Trophoblast cell (in vitro differentiated cells and primary cell): ENCODE results near the gene TMEM60.

Experiments used
- DNase-seq, 2 donors: peaks; one replicate each; pipeline ENCODE4 v3.0.0-alpha.2; 2016
- H2AFZ ChIP-seq: 2 replicates; pipeline ENCODE4 v1.6.1; 2013; ENCODE audit warnings: low read length, moderate library complexity, mild to moderate bottlenecking; ENCODE audit not compliant: insufficient read depth, poor library complexity
- H2AK5ac ChIP-seq: 2 replicates; pipeline ENCODE4 v1.6.1; 2013; ENCODE audit warnings: mild to moderate bottlenecking, low read length
- H2BK120ac ChIP-seq: 2 replicates; pipeline ENCODE4 v1.6.1; 2013; ENCODE audit warnings: low read length, mild to moderate bottlenecking, moderate library complexity; ENCODE audit not compliant: insufficient read depth, poor library complexity
- H2BK12ac ChIP-seq: 2 replicates; pipeline ENCODE4 v1.6.1; 2013; ENCODE audit warnings: mild to moderate bottlenecking, low read length, moderate library complexity
- H2BK5ac ChIP-seq: 2 replicates; pipeline ENCODE4 v1.6.1; 2013; ENCODE audit warnings: low read length, low read depth, moderate library complexity, mild to moderate bottlenecking; ENCODE audit not compliant: poor library complexity
- H3K14ac ChIP-seq: 2 replicates; pipeline ENCODE4 v1.6.1; 2013; ENCODE audit warnings: mild to moderate bottlenecking, low read length
- H3K18ac ChIP-seq: 2 replicates; pipeline ENCODE4 v1.6.1; 2013; ENCODE audit warnings: mild to moderate bottlenecking, low read length
- H3K23ac ChIP-seq: 2 replicates; pipeline ENCODE4 v1.6.1; 2013; ENCODE audit warnings: low read length
- H3K27ac ChIP-seq: 2 replicates; pipeline ENCODE4 v1.5.1; 2013; ENCODE audit warnings: low read depth, mild to moderate bottlenecking, inconsistent platforms, low read length, moderate library complexity
- H3K27me3 ChIP-seq: 2 replicates; pipeline ENCODE4 v1.6.1; 2013; ENCODE audit warnings: inconsistent platforms, mild to moderate bottlenecking, low read length, moderate library complexity; ENCODE audit not compliant: insufficient read depth
- H3K36me3 ChIP-seq, 2 experiments: 1 replicate in 1 of 2; 2 replicates in 1 of 2; pipeline ENCODE4 v1.6.1; 2013; ENCODE audit warnings: low read length in 2 of 2, mild to moderate bottlenecking in 2 of 2, moderate library complexity in 1 of 2; ENCODE audit not compliant: insufficient read depth in 2 of 2, control insufficient read depth in 1 of 2
- H3K4ac ChIP-seq: 2 replicates; pipeline ENCODE4 v1.6.1; 2013; ENCODE audit warnings: low read depth, mild to moderate bottlenecking, low read length, moderate library complexity
- H3K4me1 ChIP-seq, 2 experiments: 1 replicate in 1 of 2; 2 replicates in 1 of 2; pipeline ENCODE4 v1.6.1; 2013; ENCODE audit warnings: low read length in 2 of 2, mild to moderate bottlenecking in 2 of 2, moderate library complexity in 1 of 2; ENCODE audit not compliant: insufficient read depth in 2 of 2, control insufficient read depth in 1 of 2
- H3K4me2 ChIP-seq: 2 replicates; pipeline ENCODE4 v1.6.1; 2013; ENCODE audit warnings: inconsistent platforms, mild to moderate bottlenecking, low read length, moderate library complexity
- H3K4me3 ChIP-seq: 2 replicates; pipeline ENCODE4 v1.5.1; 2013; ENCODE audit warnings: mild to moderate bottlenecking, low read depth, low read length, inconsistent platforms
- H3K79me1 ChIP-seq: one replicate; pipeline ENCODE4 v1.6.1; 2013; ENCODE audit warnings: low read length
- H3K79me2 ChIP-seq: 2 replicates; pipeline ENCODE4 v1.6.1; 2013; ENCODE audit warnings: low read length, mild to moderate bottlenecking; ENCODE audit not compliant: control insufficient read depth, insufficient read depth, poor library complexity
- H3K9ac ChIP-seq: 2 replicates; pipeline ENCODE4 v1.6.1; 2013; ENCODE audit warnings: mild to moderate bottlenecking, low read length
- H3K9me3 ChIP-seq: 2 replicates; pipeline ENCODE4 v1.6.1; 2013; ENCODE audit warnings: low read depth, mild to moderate bottlenecking, control low read depth, inconsistent platforms, low read length; ENCODE audit not compliant: insufficient read depth
- H4K12ac ChIP-seq: 2 replicates; pipeline ENCODE4 v1.6.1; 2013; ENCODE audit warnings: low read depth, mild to moderate bottlenecking, low read length, moderate library complexity
- H4K8ac ChIP-seq: 2 replicates; pipeline ENCODE4 v1.6.1; 2013; ENCODE audit warnings: low read depth, mild to moderate bottlenecking, low read length, moderate library complexity
- H4K91ac ChIP-seq: one replicate; pipeline ENCODE4 v1.6.1; 2013; ENCODE audit warnings: low read depth, mild to moderate bottlenecking, low read length, moderate library complexity
- WGBS: extraction: QIAGEN DNeasy Blood & Tissue Kit; methylation state at CpG from one replicate; pipeline ENCODE4 v1.1.7; 2013; ENCODE audit warnings: missing lambda C conversion rate; ENCODE audit not compliant: insufficient read length, insufficient coverage; ENCODE audit errors: extremely low coverage; 5-methylcytosine and 5-hydroxymethylcytosine counted together

The TMEM60 gene

DNA sequence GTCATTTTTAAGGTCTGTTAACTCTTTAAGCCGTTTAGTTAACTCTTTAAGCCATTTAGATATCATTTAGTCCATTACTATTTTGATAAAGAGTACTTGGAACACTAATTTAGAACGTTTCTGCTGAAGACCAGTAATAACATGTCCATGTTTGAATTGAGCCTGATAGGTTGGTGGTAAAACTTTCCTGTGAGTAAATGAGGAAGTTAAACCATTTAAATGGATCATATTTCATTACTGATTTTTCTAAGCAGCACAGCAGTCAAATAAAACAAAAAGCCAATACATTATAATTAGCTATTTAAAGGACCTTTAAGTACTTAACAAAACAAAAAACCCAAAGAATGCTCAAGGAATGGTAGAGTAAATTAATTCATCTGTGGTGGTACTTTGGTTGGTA lies 29.8 kb upstream of the TMEM60 start:
- Histone ChIP-seq H3K18ac (no peak overlapping the region), H2AFZ (no peak overlapping the region), H3K36me3 (no peaks in the 10 kb centered on the region), H3K9ac (no peak overlapping the region), H3K23ac (no peak overlapping the region), H3K79me1 (no peaks in the 10 kb centered on the region), H4K12ac (no peak overlapping the region), H3K14ac (no peak overlapping the region), H3K4ac (no peak overlapping the region), H4K8ac (no peak overlapping the region), H2AK5ac (no peak overlapping the region), H3K27me3 (no peaks in the 10 kb centered on the region), H3K79me2 (no peaks in the 10 kb centered on the region), H3K9me3 (no peaks in the 10 kb centered on the region), H2BK5ac (no peak overlapping the region), H3K27ac (no peak overlapping the region), H2BK12ac (no peak overlapping the region), H3K4me3 (no peak overlapping the region), H3K4me2 (no peak overlapping the region), H2BK120ac (no peak overlapping the region), H4K91ac (no peak overlapping the region), H3K4me1 (no peaks in the 10 kb centered on the region)
- whole genome bisulfite sequencing: no CpG with 5 or more reads among the region's 2 CpGs
- no peak for DNase-seq

DNA sequence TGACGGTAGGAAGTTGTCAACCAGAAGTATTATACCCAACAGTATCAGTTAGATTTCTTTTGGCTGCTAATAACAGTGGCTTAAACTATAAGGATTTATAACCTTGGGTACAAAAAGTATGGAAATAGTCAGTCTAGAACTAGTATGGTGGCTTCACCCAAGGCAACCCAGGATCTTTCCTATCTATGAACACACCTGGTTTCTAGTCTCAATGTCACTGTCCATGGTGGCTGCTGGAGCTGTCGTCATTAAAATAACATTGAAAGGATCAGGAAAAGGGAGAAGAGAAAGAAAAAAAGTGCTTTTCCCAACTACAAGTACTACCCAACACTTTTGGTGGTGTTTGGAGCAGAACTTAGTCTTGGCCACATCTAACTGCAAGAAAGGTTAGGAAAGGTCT lies 28.1 kb upstream of the TMEM60 start:
- Histone ChIP-seq H4K8ac (no peak overlapping the region), H3K4me1 (no peaks in the 10 kb centered on the region), H2BK12ac (no peak overlapping the region), H3K79me1 (no peaks in the 10 kb centered on the region), H3K14ac (no peak overlapping the region), H3K4me3 (no peak overlapping the region), H3K27me3 (no peaks in the 10 kb centered on the region), H3K36me3 (peaks cover 5 to 6% of the 10 kb centered on the region in 2 experiments), H3K4ac (no peak overlapping the region), H4K12ac (no peak overlapping the region), H3K4me2 (no peak overlapping the region), H2BK5ac (no peak overlapping the region), H2AFZ (no peak overlapping the region), H3K23ac (no peak overlapping the region), H3K18ac (no peak overlapping the region), H3K79me2 (peaks cover 1% of the 10 kb centered on the region), H4K91ac (no peak overlapping the region), H3K9me3 (peaks cover 8% of the 10 kb centered on the region), H2AK5ac (no peak overlapping the region), H2BK120ac (no peak overlapping the region), H3K27ac (no peak overlapping the region), H3K9ac (no peak overlapping the region)
- WGBS: no CpG with 5 or more reads among the region's 2 CpGs
- no peak for DNase-seq

DNA sequence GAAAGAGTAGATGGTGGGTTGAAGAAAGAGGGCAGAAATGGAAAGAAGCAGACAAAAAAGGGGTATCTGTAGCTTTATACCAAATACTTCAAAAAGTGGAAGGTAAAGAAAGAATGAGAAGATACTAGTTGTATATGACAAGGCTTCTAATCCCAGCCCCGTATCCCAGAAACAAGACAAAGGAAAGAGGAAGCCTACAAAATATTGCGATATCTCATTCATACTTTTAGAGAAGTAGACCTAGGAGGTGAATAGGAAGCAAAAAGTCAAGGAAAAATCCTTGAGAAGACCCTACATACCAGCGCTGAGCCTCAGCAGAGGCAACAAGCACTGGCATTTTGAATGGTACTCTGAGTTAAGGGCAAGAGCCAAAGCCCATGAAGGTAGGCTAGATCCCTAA lies 26.9 kb upstream of the TMEM60 start:
- no CpG with 5 or more reads among the region's 3 CpGs for WGBS
- DNase-seq: no peak
- Histone ChIP-seq H2AK5ac (no peak overlapping the region), H3K4me2 (no peak overlapping the region), H3K36me3 (peaks cover 9% of the 10 kb centered on the region in 2 experiments), H3K23ac (no peak overlapping the region), H2BK12ac (no peak overlapping the region), H4K91ac (no peak overlapping the region), H3K4me3 (no peak overlapping the region), H3K27me3 (no peaks in the 10 kb centered on the region), H3K4ac (no peak overlapping the region), H4K8ac (no peak overlapping the region), H3K27ac (no peak overlapping the region), H2AFZ (no peak overlapping the region), H3K79me2 (peaks cover 3% of the 10 kb centered on the region), H4K12ac (no peak overlapping the region), H3K79me1 (no peaks in the 10 kb centered on the region), H3K9me3 (peaks cover 12% of the 10 kb centered on the region), H2BK120ac (no peak overlapping the region), H2BK5ac (no peak overlapping the region), H3K18ac (no peak overlapping the region), H3K14ac (no peak overlapping the region), H3K4me1 (no peaks in the 10 kb centered on the region), H3K9ac (no peak overlapping the region)

DNA sequence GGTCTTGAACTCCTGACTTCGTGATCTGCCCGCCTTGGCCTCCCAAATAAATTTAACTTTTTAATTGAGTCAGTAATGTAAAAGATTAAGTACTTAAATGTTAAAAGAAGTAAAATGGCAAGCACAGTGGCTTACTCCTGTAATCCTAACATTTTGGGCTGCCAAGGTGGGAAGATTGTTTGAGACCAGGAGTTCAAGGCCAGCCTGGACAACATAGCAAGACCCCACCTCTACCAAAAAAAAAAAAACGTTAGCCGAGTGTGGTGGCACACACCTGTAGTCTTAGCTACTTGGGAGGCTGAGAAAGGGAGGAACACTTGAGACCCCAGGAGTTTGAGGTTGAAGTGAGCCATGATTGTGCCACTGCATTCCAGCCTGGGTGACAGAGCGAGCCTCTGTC lies 26.4 kb upstream of the TMEM60 start:
- no peak overlapping the region for H3K27ac ChIP-seq
- H3K4ac ChIP-seq: no peak overlapping the region
- H3K23ac ChIP-seq: no peak overlapping the region
- H2BK120ac ChIP-seq: no peak overlapping the region
- peaks cover 3% of the 10 kb centered on the region for H3K79me2 ChIP-seq
- H2AK5ac ChIP-seq: no peak overlapping the region
- H3K9ac ChIP-seq: no peak overlapping the region
- H3K4me2 ChIP-seq: no peak overlapping the region
- H2BK12ac ChIP-seq: no peak overlapping the region
- no peaks in the 10 kb centered on the region for H3K79me1 ChIP-seq
- H3K36me3 ChIP-seq: peaks cover 9% of the 10 kb centered on the region in 2 experiments
- no peak overlapping the region for H3K14ac ChIP-seq
- no peak overlapping the region for H4K12ac ChIP-seq
- H3K18ac ChIP-seq: no peak overlapping the region
- peaks cover 12% of the 10 kb centered on the region for H3K9me3 ChIP-seq
- H3K4me1 ChIP-seq: no peaks in the 10 kb centered on the region
- H4K91ac ChIP-seq: no peak overlapping the region
- DNase-seq: no peak
- no peak overlapping the region for H2AFZ ChIP-seq
- no peak overlapping the region for H2BK5ac ChIP-seq
- H3K27me3 ChIP-seq: no peaks in the 10 kb centered on the region
- H4K8ac ChIP-seq: no peak overlapping the region
- no CpG with 5 or more reads among the region's 5 CpGs for WGBS
- no peak overlapping the region for H3K4me3 ChIP-seq
